H1 (cell line): ENCODE results near the gene NOLC1. TPM values are rescaled to one million over a fixed set of nuclear protein-coding genes. Genes with fewer than 3 reads are reported as not detected.

Experiments used
- ASH2L ChIP-seq: fragments of 200-600, 300-600 bp; sonication (generic); IDR thresholded peaks from one replicate; pipeline ENCODE4 v1.7.1; 2017; ENCODE audit warnings: low read length
- ATF2 ChIP-seq: IDR thresholded peaks from 2 replicates; pipeline ENCODE4 v1.6.1; 2012; ENCODE audit warnings: low read length, inconsistent platforms
- ATF3 ChIP-seq: IDR thresholded peaks from 2 replicates; pipeline ENCODE4 v1.6.1; 2011; ENCODE audit warnings: low read depth, mild to moderate bottlenecking, low read length; ENCODE audit not compliant: insufficient read depth
- BRCA1 ChIP-seq: IDR thresholded peaks from 2 replicates; pipeline ENCODE4 v1.6.1; 2012; ENCODE audit warnings: low read depth, low read length, improper control_type of control experiment
- CHD1 ChIP-seq: IDR thresholded peaks from 2 replicates; pipeline ENCODE4 v1.6.1; 2012; ENCODE audit warnings: low read depth, low read length, improper control_type of control experiment
- CHD2 ChIP-seq: IDR thresholded peaks from 2 replicates; pipeline ENCODE4 v1.6.1; 2012; ENCODE audit warnings: low read length, improper control_type of control experiment
- CREB1 ChIP-seq: IDR thresholded peaks from 2 replicates; pipeline ENCODE4 v1.6.1; 2012; ENCODE audit warnings: inconsistent platforms
- E2F6 ChIP-seq: IDR thresholded peaks from 2 replicates; pipeline ENCODE4 v1.6.1; 2012; ENCODE audit warnings: inconsistent platforms
- JUN ChIP-seq: IDR thresholded peaks from 2 replicates; pipeline ENCODE4 v1.6.1; 2011; ENCODE audit warnings: low read depth, mild to moderate bottlenecking, improper control_type of control experiment, low read length
- MAFK ChIP-seq: IDR thresholded peaks from 2 replicates; pipeline ENCODE4 v1.6.1; 2012; ENCODE audit warnings: low read depth, mild to moderate bottlenecking, improper control_type of control experiment, low read length
- MAX ChIP-seq: IDR thresholded peaks from 2 replicates; pipeline ENCODE4 v1.6.1; 2012; ENCODE audit warnings: inconsistent platforms
- NANOG ChIP-seq: IDR thresholded peaks from 2 replicates; pipeline ENCODE4 v1.6.1; 2011; ENCODE audit warnings: low read length, low read depth, mild to moderate bottlenecking, inconsistent platforms; ENCODE audit not compliant: insufficient read depth, poor library complexity, severe bottlenecking
- NRF1 ChIP-seq: IDR thresholded peaks from 2 replicates; pipeline ENCODE4 v1.6.1; 2011; ENCODE audit warnings: mild to moderate bottlenecking, low read depth, low read length, improper control_type of control experiment
- PHF8 ChIP-seq: fragments of 200-600 bp; sonication (generic); conservative IDR thresholded peaks from 2 replicates; pipeline ENCODE4 v1.7.1; 2012; ENCODE audit warnings: low read depth, mild to moderate bottlenecking, inconsistent platforms, low read length, moderate library complexity
- POU5F1 ChIP-seq: IDR thresholded peaks from 2 replicates; pipeline ENCODE4 v1.6.1; 2011; ENCODE audit warnings: low read depth, mild to moderate bottlenecking, low read length, moderate library complexity
- RAD21 ChIP-seq, 2 experiments: IDR thresholded peaks in 1 of 2; conservative IDR thresholded peaks in 1 of 2; 2 replicates each; pipeline ENCODE4 v1.6.1; 2011; ENCODE audit warnings: low read depth in 2 of 2, low read length in 2 of 2, improper control_type of control experiment in 1 of 2, inconsistent platforms in 1 of 2, mild to moderate bottlenecking in 1 of 2, moderate library complexity in 1 of 2
- SIN3A ChIP-seq, 2 experiments: IDR thresholded peaks in 1 of 2; conservative IDR thresholded peaks in 1 of 2; 2 replicates each; pipeline ENCODE4 v1.6.1; 2011 to 2012; ENCODE audit warnings: low read length in 2 of 2, improper control_type of control experiment in 1 of 2, low read depth in 1 of 2, mild to moderate bottlenecking in 1 of 2
- SIRT6 ChIP-seq: IDR thresholded peaks from one replicate; pipeline ENCODE4 v1.7.1; 2012; ENCODE audit warnings: low read length, inconsistent platforms
- TBP ChIP-seq: IDR thresholded peaks from 2 replicates; pipeline ENCODE4 v1.6.1; 2011; ENCODE audit warnings: low read depth, low read length, improper control_type of control experiment
- TEAD4 ChIP-seq: IDR thresholded peaks from 2 replicates; pipeline ENCODE4 v1.6.1; 2012; ENCODE audit warnings: low read depth, low read length, inconsistent platforms, mixed read lengths
- YY1 ChIP-seq: IDR thresholded peaks from 2 replicates; pipeline ENCODE4 v1.6.1; 2011; ENCODE audit warnings: low read depth, mild to moderate bottlenecking, low read length
- polyA plus RNA-seq, 7 experiments: library from polyadenylated mRNA; depleted of rRNA in 3 of 7; stranded (reverse) in 5 of 7; unstranded in 2 of 7; fragments of >200 nt in 5 of 7; fragments of 200-250 nt in 2 of 7; gene quantifications; 1 replicate in 5 of 7; 2 replicates in 1 of 7; 4 replicates in 1 of 7; pipeline versions ENCODE4 v1.2.1 to v1.2.3, GENCODE V29; 2011 to 2013; ENCODE audit warnings: missing spikeins in 2 of 7, mixed read lengths in 2 of 7
- total RNA-seq: library from RNA; stranded (reverse); fragmentation: NEBNext Ultra II Directional; extraction: Animal tissue kit (Norgen Biotek cat#: 25700); gene quantifications from 2 replicates; pipeline ENCODE4 v1.2.1, GENCODE V29; 2021

The NOLC1 gene
- total and polyA plus RNA-seq, 2 of the 8 experiments (the other 6 are each of a cell fraction or from before 2014, with no cell fraction given), result 86.3 to 191 TPM

GRCh38 chr10:102132563-102133372, 19.4 kb upstream of the NOLC1 start, which contains the start of gene PPRC1 (continued):
- no peak; the same call in 1 of the 2 replicates for TF ChIP-seq ATF2
- TF ChIP-seq MAFK, result no peak
- TF ChIP-seq JUN, result no peak
- TF ChIP-seq POU5F1, result no peak
- TF ChIP-seq SIRT6, result no peak
- TF ChIP-seq CHD2, result peak; percentile 70
- 0 out of 2 replicates have a peak, but pooled peaks have one; percentile 2 for TF ChIP-seq TEAD4
- TF ChIP-seq CHD1, result no peak
- TF ChIP-seq CREB1, result peak; percentile 48; the same call in 1 of the 2 replicates
- TF ChIP-seq NRF1, result no peak
- TF ChIP-seq RAD21 (IDR thresholded peaks at IDR 0.05 in 1 of 2, conservative IDR thresholded peaks at IDR 0.05 in 1 of 2; ENCODE audit: low read depth in 2 of 2, low read length in 2 of 2), result peak; percentile 53 to 62
- TF ChIP-seq SIN3A (conservative IDR thresholded peaks at IDR 0.05 in 1 of 2, IDR thresholded peaks at IDR 0.05 in 1 of 2; ENCODE audit: low read depth in 1 of 2, low read length in 2 of 2), result peak; percentile 45 to 92; a peak in 2 of 4 replicates
- peak; percentile 88 for TF ChIP-seq ASH2L
- peak; percentile 23; the same call in 1 of the 2 replicates for TF ChIP-seq E2F6
- peak; percentile 86 for TF ChIP-seq TBP
- peak; percentile 13; the same call in 1 of the 2 replicates for TF ChIP-seq ATF3
- no peak for TF ChIP-seq BRCA1
- TF ChIP-seq PHF8, result peak; percentile 98
- peak; percentile 98 for TF ChIP-seq YY1
- peak; percentile 53; the same call in 1 of the 2 replicates for TF ChIP-seq MAX
- peak; percentile 38 for TF ChIP-seq NANOG
